Stimulated activated CD8-positive, alpha-beta memory T cell treated with anti-CD3 and anti-CD28 coated beads, Interleukin-12 subunit alpha, Interleukin-12 subunit beta, amount 100 ng/mL, for 4 hours (primary cell): Measurements from ENCODE around the gene SFXN3.
"Not testable (repeated sequence)": the region's sequence is repeated elsewhere in the genome, so short reads cannot be mapped to it uniquely, and the experiment has no call there.

Experiments used
- DNase-seq: peaks from one replicate; pipeline ENCODE4 v3.0.0-alpha.2; 2020; ENCODE audit warnings: low read depth

SFXN3 gene

GRCh38 chr10:101015582-101015973 lies 15.5 kb upstream of the SFXN3 start:
- DNase-seq: no peak

GRCh38 chr10:101016814-101017213 lies 14.2 kb upstream of the SFXN3 start:
- DNase-seq: no peak

GRCh38 chr10:101018118-101018599 lies 12.9 kb upstream of the SFXN3 start:
- no peak for DNase-seq

- peak; percentile 40 for DNase-seq
Measured at GRCh38 chr10:101018600-101019439, 12.2 kb upstream of the SFXN3 start.

- no peak for DNase-seq
Measured at GRCh38 chr10:101019440-101019703, 11.7 kb upstream of the SFXN3 start.

- DNase-seq: no peak
Measured at GRCh38 chr10:101020427-101021075, 10.5 kb upstream of the SFXN3 start.

- DNase-seq: no peak
Measured at GRCh38 chr10:101021239-101021638, 9.8 kb upstream of the SFXN3 start.

- DNase-seq: no peak
Measured at GRCh38 chr10:101021692-101022251, 9.3 kb upstream of the SFXN3 start.

- DNase-seq: no peak
Measured at GRCh38 chr10:101022967-101023705, 7.9 kb upstream of the SFXN3 start.

- no peak for DNase-seq
Measured at GRCh38 chr10:101027106-101027720, 3.8 kb upstream of the SFXN3 start.

- DNase-seq: no peak
Measured at GRCh38 chr10:101028446-101029337, 2.3 kb upstream of the SFXN3 start.

GRCh38 chr10:101029520-101030295 lies 1.3 kb upstream of the SFXN3 start:
- no peak for DNase-seq

GRCh38 chr10:101030496-101031127 lies 422 bp upstream of the SFXN3 start:
- DNase-seq: no peak

GRCh38 chr10:101031796-101032636 lies 982 bp downstream of the SFXN3 start:
- DNase-seq: peak; percentile 59

- DNase-seq: peak; percentile 39
Measured at GRCh38 chr10:101032637-101033224, 1.7 kb downstream of the SFXN3 start.

- no peak for DNase-seq
Measured at GRCh38 chr10:101033276-101033675, 2.2 kb downstream of the SFXN3 start.

- DNase-seq: not testable (repeated sequence)
Measured at GRCh38 chr10:101034404-101034803, 3.4 kb downstream of the SFXN3 start.

GRCh38 chr10:101035314-101035713 lies 4.3 kb downstream of the SFXN3 start:
- no peak for DNase-seq
